GM08714 (cell line): Measurements from ENCODE around the gene PRM1.

Experiments
- H3K4me3 ChIP-seq: fragments of 200-500 bp; sonication (Bioruptor generic); 2 replicates; pipeline ENCODE4 v1.5.1; 2014; ENCODE audit warnings: mild to moderate bottlenecking, low read length, inconsistent platforms
- ZNF274 ChIP-seq: IDR thresholded peaks from 2 replicates; pipeline ENCODE4 v1.6.1; 2012; ENCODE audit warnings: mild to moderate bottlenecking, low read depth, low read length

PRM1 gene

DNA sequence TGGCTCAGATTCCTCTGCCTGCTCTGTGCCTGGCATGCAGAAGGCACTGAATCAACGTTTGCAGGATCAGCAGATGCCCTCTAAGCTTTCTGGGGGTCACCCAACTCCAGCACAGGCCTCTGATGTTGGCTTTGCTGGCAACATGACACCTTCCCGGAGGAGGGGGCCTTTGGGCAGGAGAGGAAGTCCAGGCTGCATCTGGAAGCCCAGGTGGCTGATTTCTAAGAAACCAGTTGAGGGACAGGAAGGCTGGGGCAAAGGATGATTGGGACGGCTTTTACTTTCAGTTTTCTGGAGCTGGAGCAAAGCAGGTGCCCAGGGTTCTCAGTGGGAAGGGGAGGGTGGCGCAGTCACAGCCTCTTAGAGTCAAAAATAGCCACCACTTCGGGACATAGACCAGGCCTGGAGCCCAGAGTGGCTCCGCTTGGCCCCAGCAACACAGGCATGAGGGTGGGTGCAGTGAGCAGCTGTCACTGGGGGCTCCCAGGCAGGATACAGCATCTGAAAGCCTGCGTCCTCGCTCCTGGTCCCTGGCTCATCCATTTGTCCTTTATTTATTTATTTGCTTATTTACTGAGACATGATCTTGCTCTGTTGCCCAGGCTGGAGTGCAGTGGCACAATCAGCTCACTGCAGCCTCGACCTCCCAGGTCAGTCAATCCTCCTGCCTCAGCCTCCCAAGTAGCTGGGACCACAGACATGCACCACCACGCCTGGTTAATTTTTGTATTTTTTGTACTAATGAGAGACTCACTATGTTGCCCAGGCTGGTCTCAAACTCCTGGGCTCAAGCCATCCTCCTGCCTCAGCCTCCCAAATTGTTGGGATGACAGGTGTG is 40.3 kb downstream of the PRM1 start:
- no peak for TF ChIP-seq ZNF274
- no peak overlapping the region for H3K4me3 ChIP-seq

- no peak overlapping the region for H3K4me3 ChIP-seq
- no peak for TF ChIP-seq ZNF274
These were observed 41.2 kb downstream of the PRM1 start for GRCh38 chr16:11239644-11240632.

GRCh38 chr16:11238272-11239202 is 42.6 kb downstream of the PRM1 start:
- TF ChIP-seq ZNF274, result no peak
- H3K4me3 ChIP-seq, result no peak overlapping the region

GRCh38 chr16:11236461-11237254 is 44.5 kb downstream of the PRM1 start:
- TF ChIP-seq ZNF274, result no peak
- no peak overlapping the region for H3K4me3 ChIP-seq

DNA sequence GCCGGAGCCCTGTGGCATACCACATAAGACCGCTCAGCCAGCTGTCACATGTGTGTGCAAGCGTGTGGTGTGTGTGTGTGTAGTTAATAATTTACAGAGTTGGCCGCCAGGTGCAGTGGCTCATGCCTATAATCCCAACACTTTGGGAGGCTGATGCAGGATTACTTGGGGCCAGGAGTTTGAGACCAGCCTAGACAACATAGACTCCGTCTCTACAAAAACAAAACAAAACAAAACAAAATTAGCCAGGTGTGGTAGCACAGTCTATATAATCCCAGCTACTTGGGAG is 45.5 kb downstream of the PRM1 start:
- no peak for TF ChIP-seq ZNF274
- no peak overlapping the region for H3K4me3 ChIP-seq

DNA sequence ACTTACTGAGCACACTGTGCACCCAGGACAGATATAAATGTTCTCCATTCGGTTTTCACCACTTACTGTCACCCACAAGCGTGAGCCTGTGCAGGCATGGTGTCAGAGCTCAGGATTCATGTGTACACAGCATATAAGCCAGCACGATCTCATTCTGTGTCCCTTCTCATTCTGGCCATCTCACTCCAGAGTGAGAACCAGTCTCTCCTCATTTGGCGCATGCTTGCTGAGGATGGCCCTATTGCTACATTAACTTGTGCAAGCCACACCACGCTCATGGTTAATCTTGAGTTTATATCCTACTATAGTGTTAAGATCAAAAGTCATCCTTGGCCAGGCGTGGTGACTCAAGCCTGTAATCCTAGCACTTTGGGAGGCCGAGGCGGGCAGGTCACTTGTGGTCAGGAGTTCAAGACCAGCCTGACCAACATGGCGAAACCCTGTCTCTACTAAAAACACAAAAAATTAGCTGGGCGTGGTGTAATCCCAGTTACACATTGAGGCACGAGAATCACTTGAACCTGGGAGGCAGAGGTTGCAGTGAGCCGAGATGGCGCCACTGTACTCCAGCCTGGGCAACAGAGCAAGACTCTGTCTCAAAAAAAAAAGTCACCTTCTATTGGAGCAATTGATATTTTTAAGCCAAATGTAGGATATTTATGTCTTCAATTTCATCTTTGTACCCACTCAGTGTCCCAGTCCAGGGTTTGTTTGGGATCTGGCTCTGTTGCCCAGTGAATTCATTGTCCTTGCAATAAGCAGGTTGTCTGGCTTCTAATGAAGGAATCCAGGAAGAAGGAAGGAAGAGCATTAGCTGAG is 46.0 kb downstream of the PRM1 start:
- no peak for TF ChIP-seq ZNF274
- H3K4me3 ChIP-seq, result no peak overlapping the region

DNA sequence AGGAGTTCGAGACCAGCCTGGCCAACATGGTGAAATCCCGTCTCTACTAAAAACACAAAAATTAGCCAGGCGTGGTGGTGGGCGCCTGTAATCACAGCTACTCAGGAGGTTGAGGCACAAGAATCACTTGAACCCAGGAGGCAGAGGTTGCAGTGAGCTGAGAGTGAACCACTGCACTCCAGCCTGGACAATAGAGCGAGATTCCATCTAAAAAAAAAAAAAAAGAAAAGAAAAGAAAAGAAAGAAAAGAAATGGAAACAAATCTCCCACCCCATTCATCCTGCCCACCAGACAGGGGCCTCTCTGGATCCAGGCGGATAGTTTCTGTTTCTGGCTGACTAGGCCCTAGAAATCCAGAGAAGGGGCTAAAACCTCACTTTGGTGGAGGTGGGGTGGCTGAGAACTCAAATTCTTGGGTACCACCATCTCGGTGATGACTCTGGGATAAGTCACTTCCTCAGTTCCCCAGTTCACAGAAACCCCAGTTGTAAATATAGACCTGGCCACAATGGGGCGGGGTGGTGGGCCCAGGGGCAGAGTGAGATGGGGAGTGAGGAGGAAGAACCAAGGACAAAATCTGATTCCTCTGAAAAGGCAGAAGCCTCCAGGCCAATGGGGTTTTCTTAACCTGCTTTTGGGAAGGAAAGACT is 47.3 kb downstream of the PRM1 start:
- no peak for TF ChIP-seq ZNF274
- H3K4me3 ChIP-seq, result no peak overlapping the region

DNA sequence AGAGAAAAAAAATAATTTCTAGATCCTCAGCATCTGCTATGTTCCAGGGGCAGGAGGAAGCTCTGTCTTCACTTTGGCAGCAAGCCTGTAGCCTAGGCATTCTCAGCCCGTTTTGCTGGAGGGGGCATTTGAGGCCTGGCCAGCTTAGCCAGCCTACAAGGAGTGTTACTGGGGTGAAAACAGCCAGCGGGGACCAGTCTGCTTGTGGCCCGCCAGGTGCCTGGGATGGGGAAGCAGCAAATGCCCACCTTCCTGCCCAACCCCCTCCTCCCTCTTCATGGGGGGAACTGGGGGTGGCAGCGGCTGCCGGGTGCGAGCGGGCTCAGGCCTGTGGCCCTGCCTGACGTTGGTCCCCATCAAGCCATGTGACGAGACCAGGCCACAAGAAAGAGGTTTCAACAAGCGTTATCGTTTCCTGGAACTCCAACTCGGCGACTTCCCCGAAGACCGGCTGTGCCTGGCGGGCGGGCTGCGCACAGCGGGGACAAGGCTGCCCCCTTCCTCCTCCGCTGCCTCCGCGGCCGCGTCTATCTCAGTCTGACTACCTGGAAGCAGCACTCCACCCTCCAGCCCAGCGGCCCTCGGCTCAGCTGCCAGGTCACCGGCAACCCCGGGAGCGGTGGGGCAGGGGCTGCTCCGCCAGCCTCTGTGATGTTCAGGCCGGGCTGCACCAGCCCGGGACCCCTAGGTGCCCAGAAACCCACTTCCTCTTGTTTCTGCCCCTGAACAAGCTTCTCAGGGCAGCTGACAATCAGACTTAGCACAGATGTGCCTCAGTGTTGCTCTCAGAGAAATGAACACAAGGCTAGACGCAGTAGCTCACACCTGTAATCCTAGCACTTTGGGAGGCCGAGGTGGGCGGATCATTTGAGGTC is 48.0 kb downstream of the PRM1 start:
- no peak overlapping the region for H3K4me3 ChIP-seq
- TF ChIP-seq ZNF274, result no peak

- H3K4me3 ChIP-seq, result no peak overlapping the region
- TF ChIP-seq ZNF274, result no peak
These were observed 48.8 kb downstream of the PRM1 start for GRCh38 chr16:11232302-11232851.

DNA sequence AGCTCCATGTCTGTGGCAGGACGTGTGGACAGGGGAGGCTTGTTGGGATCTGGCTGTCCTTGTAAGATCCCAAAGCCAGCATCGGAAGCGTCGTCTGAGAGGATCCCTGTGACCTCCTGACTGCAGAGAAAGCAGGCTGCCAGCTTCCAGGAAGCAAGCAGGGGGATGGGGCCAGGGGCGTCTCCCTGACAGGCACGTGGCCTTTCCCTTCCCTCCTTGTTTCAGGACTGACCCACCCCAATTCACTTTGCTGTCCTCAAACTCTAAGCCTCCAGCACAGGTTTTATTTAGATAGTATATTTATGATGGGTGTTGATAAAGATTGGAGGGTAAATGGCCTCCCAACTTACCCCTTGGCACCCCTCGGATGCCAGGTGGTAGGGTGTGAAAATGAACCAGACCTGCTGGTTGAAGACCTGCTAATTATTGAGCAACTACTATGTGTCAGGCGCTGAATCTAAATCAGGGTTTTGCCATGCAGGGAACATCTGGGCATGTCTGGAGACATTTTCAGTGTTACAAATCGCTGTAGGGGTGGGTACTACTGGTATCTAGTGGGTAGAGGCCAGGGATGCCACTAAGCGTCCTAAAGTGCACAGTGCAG is 49.7 kb downstream of the PRM1 start:
- TF ChIP-seq ZNF274, result no peak
- no peak overlapping the region for H3K4me3 ChIP-seq
